HUES48 (cell line): Measurements from ENCODE around the gene CARD11.

Experiments
- H3K27ac ChIP-seq: one replicate; pipeline ENCODE4 v1.7.0; 2013; ENCODE audit warnings: low read depth, low read length, inconsistent platforms
- H3K27me3 ChIP-seq: 2 replicates; pipeline ENCODE4 v1.6.1; 2013; ENCODE audit warnings: mild to moderate bottlenecking, low read length; ENCODE audit not compliant: control insufficient read depth, insufficient read depth
- H3K36me3 ChIP-seq: 2 replicates; pipeline ENCODE4 v1.6.1; 2013; ENCODE audit warnings: low read length; ENCODE audit not compliant: control insufficient read depth, insufficient read depth
- H3K4me1 ChIP-seq: 2 replicates; pipeline ENCODE4 v1.6.1; 2013; ENCODE audit warnings: mild to moderate bottlenecking, low read length; ENCODE audit not compliant: control insufficient read depth, insufficient read depth
- H3K4me3 ChIP-seq: 2 replicates; pipeline ENCODE4 v1.5.1; 2013; ENCODE audit warnings: mild to moderate bottlenecking, low read depth, low read length
- H3K9ac ChIP-seq: 2 replicates; pipeline ENCODE4 v1.6.1; 2013; ENCODE audit warnings: mild to moderate bottlenecking, low read depth, low read length, moderate library complexity
- H3K9me3 ChIP-seq: 2 replicates; pipeline ENCODE4 v1.6.1; 2013; ENCODE audit warnings: low read length; ENCODE audit not compliant: control insufficient read depth, insufficient read depth

Gene CARD11

GRCh38 chr7:2941216-2941859, 102.3 kb downstream of the CARD11 start:
- Histone ChIP-seq H3K9ac (no peak overlapping the region), H3K27me3 (no peaks in the 10 kb centered on the region), H3K4me1 (no peaks in the 10 kb centered on the region), H3K36me3 (peaks cover 16% of the 10 kb centered on the region), H3K27ac (no peak overlapping the region), H3K9me3 (no peaks in the 10 kb centered on the region), H3K4me3 (no peak overlapping the region)

DNA sequence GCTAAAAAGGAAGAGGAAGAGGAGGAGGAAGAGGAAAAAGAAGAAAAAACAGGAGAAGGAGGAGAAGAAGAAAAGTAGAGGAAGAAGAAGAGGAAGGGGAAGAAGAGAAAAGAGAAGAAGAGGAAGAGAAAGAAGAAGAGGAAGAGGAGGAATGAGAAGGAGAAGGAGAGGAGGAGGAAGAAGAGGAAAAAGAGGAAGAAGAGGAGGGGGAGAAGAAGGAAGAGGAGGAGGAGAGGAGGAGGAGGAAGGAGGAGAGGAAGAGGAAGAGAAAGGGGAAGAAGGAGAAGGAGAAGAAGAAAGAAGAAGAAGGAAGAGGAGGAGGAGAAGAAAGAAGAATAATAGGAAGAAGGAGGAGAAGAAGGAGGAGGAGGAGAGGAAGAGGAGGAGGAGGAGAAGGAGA, 103.2 kb downstream of the CARD11 start:
- H3K9me3 ChIP-seq, result no peaks in the 10 kb centered on the region
- H3K36me3 ChIP-seq, result peaks cover 18% of the 10 kb centered on the region
- H3K27ac ChIP-seq, result no peak overlapping the region
- no peaks in the 10 kb centered on the region for H3K27me3 ChIP-seq
- H3K4me1 ChIP-seq, result no peaks in the 10 kb centered on the region
- no peak overlapping the region for H3K9ac ChIP-seq
- H3K4me3 ChIP-seq, result no peak overlapping the region

DNA sequence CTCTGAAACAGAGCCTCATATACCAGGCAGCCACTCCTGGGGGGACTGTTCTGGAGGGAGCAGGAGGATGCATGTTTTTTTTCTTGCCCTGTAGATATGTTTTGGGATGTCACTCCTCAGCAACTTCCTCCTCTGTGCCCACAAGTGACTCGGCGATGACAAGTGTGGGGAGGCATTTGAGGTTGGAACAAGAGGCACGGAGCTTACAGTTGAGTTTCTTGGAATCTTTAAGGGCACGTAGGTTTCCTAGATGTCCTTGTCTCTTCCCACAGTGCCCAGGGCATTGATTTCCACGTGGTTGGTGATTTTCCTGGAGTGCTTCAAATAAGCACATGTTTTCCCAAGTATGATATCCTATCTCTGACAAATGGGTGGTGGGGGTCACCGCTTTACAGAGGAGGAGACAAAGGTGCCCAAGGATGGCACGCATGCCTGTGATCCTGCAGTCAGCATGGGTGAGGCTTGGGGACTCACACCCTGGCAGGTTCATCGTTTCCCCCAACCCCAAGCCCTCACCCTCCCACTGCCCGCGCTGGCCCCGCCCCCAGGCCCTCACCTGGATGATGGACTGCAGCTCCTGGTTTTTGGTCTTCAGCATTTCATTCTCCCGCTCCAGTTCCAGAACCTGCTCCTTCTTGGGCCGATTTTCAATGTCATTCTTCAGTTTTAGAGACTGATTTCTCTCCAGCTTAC, 104.3 kb downstream of the CARD11 start:
- Histone ChIP-seq H3K27ac (no peak overlapping the region), H3K36me3 (peaks cover 18% of the 10 kb centered on the region), H3K9me3 (no peaks in the 10 kb centered on the region), H3K27me3 (no peaks in the 10 kb centered on the region), H3K4me1 (no peaks in the 10 kb centered on the region), H3K9ac (no peak overlapping the region), H3K4me3 (no peak overlapping the region)

DNA sequence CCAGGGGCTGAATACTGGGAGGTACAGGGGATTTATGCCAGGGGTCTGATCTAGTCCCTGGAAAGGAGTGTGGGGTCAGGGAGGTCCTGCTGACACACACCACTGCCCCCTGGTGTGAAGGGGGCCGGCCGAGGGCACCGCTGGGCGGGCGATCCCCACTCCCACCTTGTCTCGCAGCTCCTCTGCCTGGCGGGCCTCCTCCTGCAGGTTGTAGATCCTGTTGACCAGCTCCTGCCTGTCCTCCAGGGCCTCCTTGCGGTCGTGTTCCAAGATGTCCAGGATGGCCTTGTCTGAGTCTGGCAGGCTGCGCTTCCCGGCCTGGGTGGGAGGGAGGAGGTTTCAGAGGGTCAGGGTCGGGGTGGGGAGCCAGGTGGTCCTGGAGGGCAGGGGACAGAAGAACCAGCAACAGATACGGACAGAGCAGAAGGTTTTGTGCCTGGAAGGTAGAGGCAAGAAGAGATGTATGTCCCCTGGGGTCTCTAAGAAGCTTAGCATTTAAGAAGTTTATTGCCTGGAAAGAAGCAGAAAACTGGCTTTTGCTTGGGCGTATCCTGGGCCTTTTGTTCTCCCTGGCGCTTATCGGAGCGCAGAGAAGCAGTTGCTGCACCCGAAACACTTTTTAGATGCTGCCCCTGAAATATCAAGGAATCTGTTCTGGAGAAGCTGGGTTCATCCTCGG, 105.0 kb downstream of the CARD11 start:
- Histone ChIP-seq H3K4me1 (no peaks in the 10 kb centered on the region), H3K4me3 (no peak overlapping the region), H3K36me3 (peaks cover 13% of the 10 kb centered on the region), H3K9ac (no peak overlapping the region), H3K27ac (no peak overlapping the region), H3K9me3 (no peaks in the 10 kb centered on the region), H3K27me3 (no peaks in the 10 kb centered on the region)

GRCh38 chr7:2937701-2938513, 105.8 kb downstream of the CARD11 start:
- Histone ChIP-seq H3K9me3 (no peaks in the 10 kb centered on the region), H3K4me3 (no peak overlapping the region), H3K36me3 (peaks cover 13% of the 10 kb centered on the region), H3K4me1 (no peaks in the 10 kb centered on the region), H3K27ac (no peak overlapping the region), H3K27me3 (no peaks in the 10 kb centered on the region), H3K9ac (no peak overlapping the region)

DNA sequence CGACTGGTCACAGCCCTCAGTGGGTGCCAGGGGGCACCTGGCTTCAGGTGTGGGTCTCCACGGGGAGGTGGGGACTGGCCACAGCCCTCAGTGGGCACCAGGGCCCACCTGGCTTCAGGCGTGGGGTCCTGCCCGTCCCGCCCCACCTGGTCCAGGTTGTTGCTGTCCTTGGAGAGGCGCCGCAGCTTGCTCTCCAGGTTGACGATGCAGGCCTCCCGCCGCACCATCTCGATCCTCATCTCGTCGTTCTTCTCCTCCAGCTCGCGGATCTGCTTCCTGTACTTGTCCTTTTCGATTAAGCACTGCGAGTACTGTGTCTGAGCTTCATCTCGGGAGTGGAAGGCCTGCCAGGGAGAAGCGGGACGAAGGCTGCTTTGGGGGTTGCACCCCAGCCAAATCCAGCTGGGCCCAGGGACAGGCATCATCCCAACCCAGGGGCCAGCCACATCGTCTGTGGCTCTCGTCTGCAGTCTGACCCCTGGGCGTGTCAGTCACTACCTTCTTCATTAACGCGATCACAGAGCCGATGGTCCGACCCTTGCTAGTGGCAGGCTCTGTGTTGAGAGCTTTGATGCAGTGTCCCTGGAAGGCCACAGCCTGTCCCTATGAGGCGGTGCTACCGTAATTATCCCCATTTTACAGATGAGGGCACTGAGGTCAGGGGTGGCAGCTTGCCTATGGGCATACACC, 106.6 kb downstream of the CARD11 start:
- Histone ChIP-seq H3K36me3 (peaks cover 13% of the 10 kb centered on the region), H3K27ac (no peak overlapping the region), H3K4me3 (no peak overlapping the region), H3K4me1 (no peaks in the 10 kb centered on the region), H3K9me3 (no peaks in the 10 kb centered on the region), H3K9ac (no peak overlapping the region), H3K27me3 (no peaks in the 10 kb centered on the region)

DNA sequence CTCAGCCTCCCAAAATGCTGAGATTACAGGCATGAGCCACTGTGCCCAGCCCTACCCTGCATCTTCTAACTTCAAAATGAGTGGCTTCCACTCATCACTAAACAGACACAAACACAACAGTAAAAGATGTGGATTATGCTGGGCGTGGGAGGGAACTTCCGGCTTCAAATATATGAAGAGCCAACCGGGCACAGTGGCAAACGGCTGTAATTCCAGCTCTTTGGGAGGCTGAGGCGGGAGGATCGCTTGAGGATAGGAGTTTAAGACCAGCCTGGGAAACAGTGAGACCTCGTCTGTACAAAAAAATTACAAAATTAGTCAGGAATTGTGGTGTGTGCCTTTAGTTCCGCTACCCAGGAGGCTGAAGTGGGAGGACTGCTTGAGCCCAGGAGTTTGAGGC, 107.4 kb downstream of the CARD11 start:
- Histone ChIP-seq H3K9me3 (no peaks in the 10 kb centered on the region), H3K4me3 (no peak overlapping the region), H3K36me3 (peaks cover 13% of the 10 kb centered on the region), H3K27ac (no peak overlapping the region), H3K27me3 (no peaks in the 10 kb centered on the region), H3K9ac (no peak overlapping the region), H3K4me1 (no peaks in the 10 kb centered on the region)

GRCh38 chr7:2934984-2935740, 108.5 kb downstream of the CARD11 start:
- H3K4me3 ChIP-seq, result no peak overlapping the region
- peaks cover 13% of the 10 kb centered on the region for H3K36me3 ChIP-seq
- H3K9me3 ChIP-seq, result no peaks in the 10 kb centered on the region
- H3K4me1 ChIP-seq, result no peaks in the 10 kb centered on the region
- no peak overlapping the region for H3K9ac ChIP-seq
- H3K27ac ChIP-seq, result no peak overlapping the region
- H3K27me3 ChIP-seq, result no peaks in the 10 kb centered on the region

DNA sequence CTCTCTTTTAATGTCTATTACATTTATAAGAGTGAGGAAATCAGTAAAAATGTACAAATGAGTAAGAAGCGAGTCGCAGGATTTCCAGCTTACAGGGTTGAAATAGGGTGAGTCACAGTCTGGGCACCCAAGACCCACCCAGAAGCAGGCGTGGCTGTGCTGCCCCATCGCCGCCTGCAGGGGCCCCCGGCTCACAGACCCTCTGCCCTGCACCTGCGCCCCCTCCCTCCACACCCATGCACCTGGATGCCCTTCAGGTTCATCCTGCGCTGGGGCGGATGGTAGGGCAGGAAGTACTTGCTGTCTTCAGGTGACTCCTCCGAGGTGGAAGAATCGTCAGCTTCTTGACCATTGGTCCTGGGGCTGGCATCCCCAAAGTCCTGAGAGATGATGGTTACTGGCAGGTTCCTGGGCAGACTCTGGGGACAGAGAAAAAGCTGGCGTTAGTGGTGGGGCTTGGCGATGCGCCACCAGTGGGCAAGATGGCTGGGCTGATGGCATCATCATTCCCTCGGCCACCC, 109.4 kb downstream of the CARD11 start:
- H3K36me3 ChIP-seq, result peaks cover 13% of the 10 kb centered on the region
- H3K4me1 ChIP-seq, result no peaks in the 10 kb centered on the region
- no peaks in the 10 kb centered on the region for H3K9me3 ChIP-seq
- no peak overlapping the region for H3K27ac ChIP-seq
- no peaks in the 10 kb centered on the region for H3K27me3 ChIP-seq
- no peak overlapping the region for H3K9ac ChIP-seq
- H3K4me3 ChIP-seq, result no peak overlapping the region
